DOHH2 (cell line): Measurements from ENCODE around the gene RIPPLY2.

Experiments used
- CTCF ChIP-seq: fragments of 200-600 bp; sonication (generic); IDR thresholded peaks from one replicate; pipeline ENCODE4 v1.5.1; 2014; ENCODE audit warnings: antibody characterized with exemption, mild to moderate bottlenecking, low read depth, low read length; ENCODE audit not compliant: poor library complexity, severe bottlenecking
- EZH2phosphoT487 ChIP-seq: fragments of 200-600 bp; sonication (generic); IDR thresholded peaks from 2 replicates; pipeline ENCODE4 v1.6.1; 2017; ENCODE audit warnings: borderline replicate concordance, mild to moderate bottlenecking, antibody characterized with exemption, low read length, moderate library complexity, mixed read lengths

DNA sequence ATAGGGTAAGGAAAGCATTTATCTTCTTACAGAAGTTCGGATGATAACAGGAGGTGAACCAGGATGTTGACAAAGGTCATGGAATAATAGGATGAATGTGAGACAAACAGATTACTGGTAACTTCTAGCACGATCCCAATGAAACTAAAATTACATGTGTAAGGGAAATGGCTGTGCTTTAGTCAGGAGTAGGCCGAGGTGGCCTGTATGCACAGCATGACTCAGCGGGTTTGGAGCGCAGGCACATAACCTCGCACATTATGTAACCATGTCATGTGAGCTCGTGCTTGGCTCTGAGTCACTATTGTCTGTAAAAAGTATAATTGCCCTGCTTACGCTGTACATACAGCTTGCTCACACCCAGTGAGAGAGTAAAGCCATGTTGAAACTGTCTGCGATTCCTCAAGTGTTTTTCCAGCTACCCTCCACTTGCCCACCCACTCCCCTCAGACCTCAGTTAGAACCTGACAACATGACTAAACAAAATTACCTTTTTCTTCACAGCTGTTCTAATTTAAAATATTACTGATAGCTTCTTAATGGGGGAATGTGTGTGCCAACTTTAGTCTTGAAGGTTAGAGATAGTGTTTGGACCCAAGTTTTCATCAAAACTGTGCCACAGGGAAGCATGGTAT, 14.5 kb downstream of the RIPPLY2 start:
- TF ChIP-seq CTCF (no peak), EZH2phosphoT487 (no peak)
